HUES48 (cell line): ENCODE measurements around the gene ERVH48-1.
"Not testable (repeated sequence)": the region's sequence is repeated elsewhere in the genome, so short reads cannot be mapped to it uniquely, and the experiment has no call there.

Source experiments
- H3K27ac ChIP-seq: one replicate; pipeline ENCODE4 v1.7.0; 2013; ENCODE audit warnings: low read depth, low read length, inconsistent platforms
- H3K27me3 ChIP-seq: 2 replicates; pipeline ENCODE4 v1.6.1; 2013; ENCODE audit warnings: mild to moderate bottlenecking, low read length; ENCODE audit not compliant: control insufficient read depth, insufficient read depth
- H3K36me3 ChIP-seq: 2 replicates; pipeline ENCODE4 v1.6.1; 2013; ENCODE audit warnings: low read length; ENCODE audit not compliant: control insufficient read depth, insufficient read depth
- H3K4me1 ChIP-seq: 2 replicates; pipeline ENCODE4 v1.6.1; 2013; ENCODE audit warnings: mild to moderate bottlenecking, low read length; ENCODE audit not compliant: control insufficient read depth, insufficient read depth
- H3K4me3 ChIP-seq: 2 replicates; pipeline ENCODE4 v1.5.1; 2013; ENCODE audit warnings: mild to moderate bottlenecking, low read depth, low read length
- H3K9ac ChIP-seq: 2 replicates; pipeline ENCODE4 v1.6.1; 2013; ENCODE audit warnings: mild to moderate bottlenecking, low read depth, low read length, moderate library complexity
- H3K9me3 ChIP-seq: 2 replicates; pipeline ENCODE4 v1.6.1; 2013; ENCODE audit warnings: low read length; ENCODE audit not compliant: control insufficient read depth, insufficient read depth

The ERVH48-1 gene

GRCh38 chr21:42925114-42925926 lies at the start of gene ERVH48-1:
TSS of gene ERVH48-1 (minus strand) at chr21:42925630. CDS start at chr21:42919006, 6,624 bp downstream.
- Histone ChIP-seq H3K27ac (peak within 1 kb of the TSS; percentile 63), H3K36me3 (no peaks in the 10 kb centered on the region; the same call in 1 of the 2 replicates), H3K4me1 (peaks cover 18% of the 10 kb centered on the region), H3K27me3 (no peaks in the 10 kb centered on the region), H3K9me3 (no peaks in the 10 kb centered on the region), H3K9ac (peak within 1 kb of the TSS; percentile 15; the same call in 1 of the 2 replicates), H3K4me3 (no peak within 1 kb of the TSS)

- H3K4me1 ChIP-seq = peaks cover 40% of the 10 kb centered on the region
- H3K36me3 ChIP-seq = peaks cover 16% of the 10 kb centered on the region
- H3K9me3 ChIP-seq = no peaks in the 10 kb centered on the region
- peak within 1 kb of the TSS; percentile 77 for H3K9ac ChIP-seq
- peak within 1 kb of the TSS; percentile 95 for H3K27ac ChIP-seq
- peak within 1 kb of the TSS; percentile 69 for H3K4me3 ChIP-seq
- H3K27me3 ChIP-seq = no peaks in the 10 kb centered on the region
Measured at GRCh38 chr21:42973991-42974831, 48.8 kb upstream of the ERVH48-1 start, which contains the start of gene PKNOX1. TSS of gene PKNOX1 (plus strand) at chr21:42974562. CDS start at chr21:43004382, 29,820 bp downstream.

GRCh38 chr21:42973309-42973990 lies 48.0 kb upstream of the ERVH48-1 start:
- H3K9me3 ChIP-seq = no peaks in the 10 kb centered on the region
- peaks cover 40% of the 10 kb centered on the region for H3K4me1 ChIP-seq
- peak overlapping the region; percentile 62 for H3K9ac ChIP-seq
- peaks cover 10% of the 10 kb centered on the region for H3K36me3 ChIP-seq
- H3K27me3 ChIP-seq = no peaks in the 10 kb centered on the region
- H3K27ac ChIP-seq = peak overlapping the region; percentile 67
- H3K4me3 ChIP-seq = peak overlapping the region; percentile 18; the same call in 1 of the 2 replicates

- no peaks in the 10 kb centered on the region for H3K27me3 ChIP-seq
- H3K9me3 ChIP-seq = no peaks in the 10 kb centered on the region
- peaks cover 40% of the 10 kb centered on the region for H3K4me1 ChIP-seq
- H3K9ac ChIP-seq = no peak overlapping the region
- H3K4me3 ChIP-seq = no peak overlapping the region
- H3K36me3 ChIP-seq = peaks cover 8% of the 10 kb centered on the region
- peak overlapping the region; percentile 77 for H3K27ac ChIP-seq
Measured at GRCh38 chr21:42971897-42972275, 46.5 kb upstream of the ERVH48-1 start.

DNA sequence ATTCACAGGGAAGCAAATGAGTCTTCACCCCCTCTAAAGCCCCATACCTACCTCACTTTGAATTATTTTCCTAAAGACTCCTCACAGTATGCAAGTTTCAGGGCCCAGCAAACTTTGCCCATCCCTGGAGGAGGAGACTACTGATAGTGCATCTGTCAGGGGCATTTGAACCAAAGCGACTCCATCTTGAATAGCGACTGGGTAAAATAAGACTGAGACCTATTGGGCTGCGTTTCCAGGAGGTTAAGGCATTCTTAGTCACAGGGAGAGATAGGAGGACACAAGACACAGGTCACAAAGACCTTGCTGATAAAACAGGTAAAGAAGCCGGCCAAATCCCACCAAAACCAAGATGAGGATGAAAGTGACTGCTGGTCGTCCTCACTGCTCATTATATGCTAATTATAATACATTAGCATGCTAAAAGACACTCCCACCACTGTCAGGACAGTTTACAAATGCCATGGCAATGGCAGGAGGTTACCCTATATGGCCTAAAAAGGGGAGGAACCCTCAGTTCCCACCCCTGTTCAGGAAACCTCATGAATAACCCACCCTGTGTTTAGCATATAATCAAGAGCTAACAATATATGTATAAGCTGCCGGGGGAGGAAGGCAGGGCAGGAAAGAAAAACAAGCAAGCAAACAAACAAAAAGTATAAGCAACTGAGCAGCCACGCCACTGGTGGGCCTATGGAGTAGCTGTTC lies 45.7 kb upstream of the ERVH48-1 start:
- H3K27ac ChIP-seq = peak overlapping the region; percentile 77
- no peak overlapping the region for H3K9ac ChIP-seq
- 0 out of 2 replicates have a peak, but pooled peaks cover under 1% of the 10 kb centered on the region for H3K36me3 ChIP-seq

GRCh38 chr21:42969193-42969600 lies 43.8 kb upstream of the ERVH48-1 start:
- H3K36me3 ChIP-seq = no peaks in the 10 kb centered on the region
- H3K9ac ChIP-seq = no peak overlapping the region
- H3K4me3 ChIP-seq = no peak overlapping the region
- H3K27me3 ChIP-seq = no peaks in the 10 kb centered on the region
- no peak overlapping the region for H3K27ac ChIP-seq
- peaks cover 27% of the 10 kb centered on the region for H3K4me1 ChIP-seq
- H3K9me3 ChIP-seq = no peaks in the 10 kb centered on the region

More for the DNA sequence above, 45.7 kb upstream of the ERVH48-1 start:
- no peak overlapping the region for H3K4me3 ChIP-seq
- no peaks in the 10 kb centered on the region for H3K27me3 ChIP-seq
- H3K4me1 ChIP-seq = peaks cover 32% of the 10 kb centered on the region
- H3K9me3 ChIP-seq = no peaks in the 10 kb centered on the region

GRCh38 chr21:42967616-42968015 lies 42.2 kb upstream of the ERVH48-1 start:
- H3K27me3 ChIP-seq, H3K9ac ChIP-seq, H3K9me3 ChIP-seq, H3K4me3 ChIP-seq, H3K36me3 ChIP-seq, H3K27ac ChIP-seq: not testable (repeated sequence)
- peaks cover 14% of the 10 kb centered on the region for H3K4me1 ChIP-seq

DNA sequence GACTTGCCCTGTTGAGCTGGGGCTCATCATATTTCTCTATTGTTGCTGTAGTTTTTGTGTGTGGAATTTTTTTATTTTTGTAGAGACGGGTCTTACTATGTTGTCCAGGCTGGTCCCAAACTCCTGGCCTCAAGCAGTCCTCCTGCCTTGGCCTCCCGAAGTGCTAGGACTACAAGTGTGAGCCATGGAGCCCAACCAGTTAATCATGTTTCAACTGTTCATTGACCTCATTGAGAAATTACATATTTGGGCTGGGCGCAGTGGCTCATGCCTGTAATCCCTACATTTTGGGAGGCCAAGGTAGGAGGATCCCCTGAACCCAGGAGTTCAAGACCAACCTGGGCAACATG lies 39.8 kb upstream of the ERVH48-1 start:
- no peak overlapping the region for H3K4me3 ChIP-seq
- no peaks in the 10 kb centered on the region for H3K27me3 ChIP-seq
- no peaks in the 10 kb centered on the region for H3K9me3 ChIP-seq
- no peak overlapping the region for H3K27ac ChIP-seq
- H3K4me1 ChIP-seq = no peaks in the 10 kb centered on the region
- no peak overlapping the region for H3K9ac ChIP-seq
- no peaks in the 10 kb centered on the region for H3K36me3 ChIP-seq

- no peaks in the 10 kb centered on the region for H3K36me3 ChIP-seq
- H3K9ac ChIP-seq = no peak overlapping the region
Measured at GRCh38 chr21:42964546-42965210, 39.2 kb upstream of the ERVH48-1 start.

DNA sequence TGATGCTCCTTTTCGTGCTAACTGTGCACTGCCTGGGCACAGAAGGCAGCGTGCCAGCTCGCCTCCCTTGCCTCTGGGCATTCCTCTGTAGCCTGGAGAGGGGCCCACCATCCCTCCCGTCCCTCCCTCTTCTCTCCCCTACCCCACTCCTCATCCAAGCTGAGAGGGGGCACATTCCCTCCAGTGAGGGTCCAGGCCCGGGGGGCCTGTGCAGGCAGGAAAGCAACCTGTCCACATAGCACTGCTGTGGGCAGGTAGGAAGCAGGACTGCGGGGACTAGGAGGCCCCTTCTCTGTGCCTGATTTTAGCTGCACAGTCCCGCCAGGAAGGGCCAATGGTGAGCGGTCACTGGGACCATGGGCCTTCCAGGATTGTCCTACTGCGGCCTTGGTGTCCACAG lies 38.7 kb upstream of the ERVH48-1 start:
- no peaks in the 10 kb centered on the region for H3K9me3 ChIP-seq
- H3K4me3 ChIP-seq = no peak overlapping the region
- H3K9ac ChIP-seq = no peak overlapping the region
- no peak overlapping the region for H3K27ac ChIP-seq
- H3K27me3 ChIP-seq = no peaks in the 10 kb centered on the region
- 0 out of 2 replicates have a peak, but pooled peaks cover 1% of the 10 kb centered on the region for H3K4me1 ChIP-seq
- no peaks in the 10 kb centered on the region for H3K36me3 ChIP-seq

More at GRCh38 chr21:42964546-42965210, 39.2 kb upstream of the ERVH48-1 start:
- Histone ChIP-seq H3K27ac (no peak overlapping the region), H3K9me3 (no peaks in the 10 kb centered on the region), H3K27me3 (no peaks in the 10 kb centered on the region), H3K4me1 (no peaks in the 10 kb centered on the region), H3K4me3 (no peak overlapping the region)
